Nephron (organoid): Measurements from ENCODE around the gene MED13L.

Source experiments
- H3K27ac Mint-ChIP-seq, 3 experiments: 2 replicates each; pipeline ENCODE4 v1.8.0; 2020; ENCODE audit warnings: mixed read lengths in 3 of 3, mild to moderate bottlenecking in 2 of 3, moderate library complexity in 1 of 3
- H3K27me3 Mint-ChIP-seq: 2 replicates; pipeline ENCODE4 v1.8.0; 2021; ENCODE audit warnings: low read depth, mild to moderate bottlenecking, moderate library complexity, mixed read lengths
- H3K36me3 Mint-ChIP-seq: 2 replicates; pipeline ENCODE4 v1.8.0; 2020; ENCODE audit warnings: low read depth, mixed read lengths
- H3K4me1 Mint-ChIP-seq: 2 replicates; pipeline ENCODE4 v1.8.0; 2020; ENCODE audit warnings: mixed read lengths
- H3K4me3 Mint-ChIP-seq, 3 experiments: 2 replicates each; pipeline ENCODE4 v1.8.0; 2020; ENCODE audit warnings: mild to moderate bottlenecking in 3 of 3, mixed read lengths in 3 of 3, moderate library complexity in 2 of 3
- H3K9me3 Mint-ChIP-seq: 2 replicates; pipeline ENCODE4 v1.8.0; 2020; ENCODE audit warnings: mixed read lengths
- TF ChIP-seq, protein P1 (sequence below), 3 experiments: fragments of 200-600 bp; sonication (generic); IDR thresholded peaks; one replicate each; pipeline ENCODE4 v1.5.0; 2021; ENCODE audit warnings: antibody characterized with exemption in 3 of 3; ENCODE audit not compliant: unreplicated experiment in 3 of 3

The MED13L gene

DNA sequence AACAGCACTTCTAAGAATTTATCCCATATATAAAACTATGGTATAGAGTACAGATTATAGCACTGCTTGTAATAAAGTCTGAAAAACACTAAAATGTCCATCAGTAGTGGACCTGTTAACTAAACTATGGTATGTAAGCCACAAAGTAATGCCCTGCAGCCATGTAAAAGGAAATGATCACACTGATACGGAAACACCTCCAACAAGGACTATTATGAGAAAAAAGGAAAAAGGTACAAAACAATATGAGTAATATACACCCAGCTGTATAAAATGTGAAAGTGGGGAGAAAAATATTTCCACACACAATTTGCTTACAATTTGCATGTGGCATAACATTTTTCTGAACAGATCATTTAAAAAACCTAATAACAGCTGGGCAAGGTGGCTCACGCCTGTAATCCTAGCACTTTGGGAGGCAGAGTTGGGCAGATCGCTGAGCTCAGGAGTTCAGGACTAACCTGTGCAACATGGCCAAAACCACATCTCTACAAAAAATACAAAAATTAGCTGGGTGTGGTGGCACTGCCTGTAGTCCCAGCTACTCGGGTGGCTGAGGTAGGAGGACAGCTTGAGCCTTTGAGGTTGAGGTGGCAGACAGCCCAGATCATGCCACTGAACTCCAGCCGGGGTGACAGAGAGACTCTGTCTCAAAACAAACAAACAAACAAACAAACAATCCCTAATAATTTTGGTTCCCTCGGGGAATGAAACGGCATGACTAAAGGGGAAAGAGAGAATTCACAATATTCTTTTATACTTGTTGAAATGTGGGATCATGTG, 250.5 kb downstream of the MED13L start:
- peaks cover 18% of the 10 kb centered on the region for H3K4me1 Mint-ChIP-seq
- H3K27me3 Mint-ChIP-seq: no peaks in the 10 kb centered on the region
- H3K27ac Mint-ChIP-seq: no peak overlapping the region
- TF ChIP-seq, protein P1, sequence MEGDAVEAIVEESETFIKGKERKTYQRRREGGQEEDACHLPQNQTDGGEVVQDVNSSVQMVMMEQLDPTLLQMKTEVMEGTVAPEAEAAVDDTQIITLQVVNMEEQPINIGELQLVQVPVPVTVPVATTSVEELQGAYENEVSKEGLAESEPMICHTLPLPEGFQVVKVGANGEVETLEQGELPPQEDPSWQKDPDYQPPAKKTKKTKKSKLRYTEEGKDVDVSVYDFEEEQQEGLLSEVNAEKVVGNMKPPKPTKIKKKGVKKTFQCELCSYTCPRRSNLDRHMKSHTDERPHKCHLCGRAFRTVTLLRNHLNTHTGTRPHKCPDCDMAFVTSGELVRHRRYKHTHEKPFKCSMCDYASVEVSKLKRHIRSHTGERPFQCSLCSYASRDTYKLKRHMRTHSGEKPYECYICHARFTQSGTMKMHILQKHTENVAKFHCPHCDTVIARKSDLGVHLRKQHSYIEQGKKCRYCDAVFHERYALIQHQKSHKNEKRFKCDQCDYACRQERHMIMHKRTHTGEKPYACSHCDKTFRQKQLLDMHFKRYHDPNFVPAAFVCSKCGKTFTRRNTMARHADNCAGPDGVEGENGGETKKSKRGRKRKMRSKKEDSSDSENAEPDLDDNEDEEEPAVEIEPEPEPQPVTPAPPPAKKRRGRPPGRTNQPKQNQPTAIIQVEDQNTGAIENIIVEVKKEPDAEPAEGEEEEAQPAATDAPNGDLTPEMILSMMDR (IDR thresholded peaks at IDR 0.05; ENCODE audit: unreplicated experiment in 3 of 3): no peak
- peaks cover 15% of the 10 kb centered on the region for H3K36me3 Mint-ChIP-seq
- H3K4me3 Mint-ChIP-seq: no peak overlapping the region
- peaks cover 9% of the 10 kb centered on the region for H3K9me3 Mint-ChIP-seq

- H3K9me3 Mint-ChIP-seq: peaks cover 9% of the 10 kb centered on the region
These were observed 251.1 kb downstream of the MED13L start for GRCh38 chr12:116026346-116026745.

GRCh38 chr12:116024769-116025168, 252.7 kb downstream of the MED13L start:
- Mint-ChIP-seq H3K4me1 (peaks cover 18% of the 10 kb centered on the region), H3K36me3 (peaks cover 8% of the 10 kb centered on the region), H3K27me3 (no peaks in the 10 kb centered on the region), H3K4me3 (no peak overlapping the region), H3K27ac (no peak overlapping the region), H3K9me3 (no peaks in the 10 kb centered on the region)
- TF ChIP-seq, protein P1 (IDR thresholded peaks at IDR 0.05; ENCODE audit: unreplicated experiment in 3 of 3): no peak

More at GRCh38 chr12:116026346-116026745, 251.1 kb downstream of the MED13L start:
- Mint-ChIP-seq H3K4me1 (peaks cover 18% of the 10 kb centered on the region), H3K27me3 (no peaks in the 10 kb centered on the region), H3K4me3 (no peak overlapping the region), H3K36me3 (peaks cover 15% of the 10 kb centered on the region), H3K27ac (no peak overlapping the region)
- TF ChIP-seq, protein P1 (IDR thresholded peaks at IDR 0.05; ENCODE audit: unreplicated experiment in 3 of 3): no peak

GRCh38 chr12:116019415-116019814, 258.1 kb downstream of the MED13L start:
- peaks cover 43% of the 10 kb centered on the region for H3K36me3 Mint-ChIP-seq
- H3K4me3 Mint-ChIP-seq: no peak overlapping the region
- no peak overlapping the region for H3K27ac Mint-ChIP-seq
- no peaks in the 10 kb centered on the region for H3K4me1 Mint-ChIP-seq
- no peaks in the 10 kb centered on the region for H3K9me3 Mint-ChIP-seq
- H3K27me3 Mint-ChIP-seq: no peaks in the 10 kb centered on the region
- TF ChIP-seq, protein P1 (IDR thresholded peaks at IDR 0.05; ENCODE audit: unreplicated experiment in 3 of 3): no peak

GRCh38 chr12:116018282-116018681, 259.2 kb downstream of the MED13L start:
- TF ChIP-seq, protein P1 (IDR thresholded peaks at IDR 0.05; ENCODE audit: unreplicated experiment in 3 of 3): no peak
- H3K36me3 Mint-ChIP-seq: peaks cover 54% of the 10 kb centered on the region
- H3K4me3 Mint-ChIP-seq: no peak overlapping the region
- no peaks in the 10 kb centered on the region for H3K27me3 Mint-ChIP-seq
- no peak overlapping the region for H3K27ac Mint-ChIP-seq
- H3K9me3 Mint-ChIP-seq: no peaks in the 10 kb centered on the region
- H3K4me1 Mint-ChIP-seq: no peaks in the 10 kb centered on the region

DNA sequence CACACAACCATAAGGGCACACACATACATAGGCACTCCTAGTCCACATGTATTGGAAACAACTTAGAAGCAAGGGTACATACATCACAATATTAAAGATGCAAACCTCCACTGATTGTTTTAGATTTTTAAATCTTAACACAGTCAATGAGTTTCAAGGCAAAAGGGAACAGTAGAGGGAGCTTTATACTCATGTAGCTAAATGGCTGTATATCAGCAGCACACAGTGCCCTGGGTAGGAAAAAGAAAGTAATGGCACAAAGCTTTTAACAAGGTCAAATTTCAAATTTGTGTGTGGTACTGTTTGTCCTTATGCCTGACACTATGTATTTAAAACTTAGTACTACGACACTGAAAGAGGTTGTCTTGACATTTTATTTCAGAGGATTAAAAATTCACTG, 262.0 kb downstream of the MED13L start:
- Mint-ChIP-seq H3K9me3 (no peaks in the 10 kb centered on the region), H3K36me3 (peaks cover 72% of the 10 kb centered on the region), H3K27me3 (no peaks in the 10 kb centered on the region), H3K4me1 (no peaks in the 10 kb centered on the region), H3K4me3 (no peak overlapping the region), H3K27ac (no peak overlapping the region)
- TF ChIP-seq, protein P1 (IDR thresholded peaks at IDR 0.05; ENCODE audit: unreplicated experiment in 3 of 3): peak; percentile 60 to 75 (median 69)
